Coronary artery (tissue), 2 donors: ENCODE results near the gene C2CD2.

Experiments used
- DNase-seq: peaks from one replicate; pipeline ENCODE4 v3.0.0-alpha.2; 2017; ENCODE audit warnings: low spot score
- H3K27ac ChIP-seq, 2 donors: fragments of 200-600 bp; sonication (generic); one replicate each; pipeline ENCODE4 v1.5.1; 2016 to 2019
- H3K4me3 ChIP-seq: fragments of 200-600 bp; sonication (generic); 2 replicates; pipeline ENCODE4 v1.5.1; 2016; ENCODE audit warnings: mild to moderate bottlenecking, moderate library complexity
- CTCF ChIP-seq: fragments of 200-600 bp; sonication (generic); IDR thresholded peaks from one replicate; pipeline ENCODE4 v1.5.1; 2019; ENCODE audit warnings: antibody characterized with exemption

The C2CD2 gene

GRCh38 chr21:41980561-41980960 lies 26.7 kb upstream of the C2CD2 start:
- H3K27ac ChIP-seq: no peak overlapping the region
- no peak overlapping the region for H3K4me3 ChIP-seq
- DNase-seq: no peak
- no peak for TF ChIP-seq CTCF

- no peak overlapping the region for H3K4me3 ChIP-seq
- DNase-seq: peak; percentile 35
- no peak for TF ChIP-seq CTCF
These were observed 26.0 kb upstream of the C2CD2 start for GRCh38 chr21:41979751-41980369.

GRCh38 chr21:41979335-41979734 lies 25.5 kb upstream of the C2CD2 start:
- no peak overlapping the region for H3K27ac ChIP-seq
- no peak overlapping the region for H3K4me3 ChIP-seq
- no peak for TF ChIP-seq CTCF
- DNase-seq: no peak

More at GRCh38 chr21:41979751-41980369, 26.0 kb upstream of the C2CD2 start:
- H3K27ac ChIP-seq: no peak overlapping the region

GRCh38 chr21:41977034-41977950 lies 23.5 kb upstream of the C2CD2 start:
- DNase-seq: peak; percentile 56
- TF ChIP-seq CTCF: no peak
- H3K27ac ChIP-seq: no peak overlapping the region

GRCh38 chr21:41976611-41977010 lies 22.8 kb upstream of the C2CD2 start:
- no peak overlapping the region for H3K4me3 ChIP-seq
- no peak overlapping the region for H3K27ac ChIP-seq
- TF ChIP-seq CTCF: no peak
- DNase-seq: peak; percentile 38

More at GRCh38 chr21:41977034-41977950, 23.5 kb upstream of the C2CD2 start:
- no peak overlapping the region for H3K4me3 ChIP-seq

GRCh38 chr21:41975391-41976272 lies 21.8 kb upstream of the C2CD2 start:
- Histone ChIP-seq H3K4me3 (no peak overlapping the region), H3K27ac (no peak overlapping the region)
- TF ChIP-seq CTCF: no peak
- peak; percentile 66 for DNase-seq
